Epidermal melanocyte (primary cell): ENCODE data around the gene PRKAR1B.

ENCODE experiments used
- DNase-seq: peaks from one replicate; pipeline ENCODE4 v3.0.0; 2011; ENCODE audit warnings: low spot score; ENCODE audit not compliant: insufficient read length

Gene PRKAR1B

GRCh38 chr7:723541-723940 is 3.5 kb downstream of the PRKAR1B start:
- no peak for DNase-seq

DNA sequence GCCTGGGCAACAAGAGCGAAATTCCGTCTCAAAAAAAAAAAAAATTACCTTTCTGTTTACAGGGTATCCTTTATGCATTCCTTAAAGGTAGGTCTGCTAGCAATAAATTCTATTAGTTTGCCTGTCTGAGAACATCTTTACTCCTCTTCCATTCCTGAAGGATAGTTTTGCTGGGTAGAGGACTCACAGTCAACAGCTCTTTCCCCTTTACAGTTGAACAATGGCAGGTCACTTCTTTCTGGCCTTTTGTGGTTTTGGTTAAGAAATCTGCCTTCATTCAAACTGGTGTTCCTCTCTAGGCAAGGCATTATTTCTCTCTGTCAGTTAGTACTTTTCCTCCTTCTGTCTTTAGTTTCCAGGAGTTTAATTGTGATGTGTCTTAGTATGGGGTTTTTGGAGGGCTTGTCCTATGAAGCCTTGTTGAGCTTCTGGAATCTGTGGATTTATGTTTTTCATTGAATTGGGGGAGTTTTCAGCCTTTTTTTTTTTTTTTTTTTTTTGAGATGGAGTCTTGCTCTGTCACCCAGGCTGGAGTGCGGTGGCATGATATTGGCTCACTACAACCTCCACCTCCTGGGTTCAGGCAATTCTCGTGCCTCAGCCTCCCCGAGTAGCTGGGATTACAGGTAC is 5.3 kb downstream of the PRKAR1B start:
- no peak for DNase-seq

DNA sequence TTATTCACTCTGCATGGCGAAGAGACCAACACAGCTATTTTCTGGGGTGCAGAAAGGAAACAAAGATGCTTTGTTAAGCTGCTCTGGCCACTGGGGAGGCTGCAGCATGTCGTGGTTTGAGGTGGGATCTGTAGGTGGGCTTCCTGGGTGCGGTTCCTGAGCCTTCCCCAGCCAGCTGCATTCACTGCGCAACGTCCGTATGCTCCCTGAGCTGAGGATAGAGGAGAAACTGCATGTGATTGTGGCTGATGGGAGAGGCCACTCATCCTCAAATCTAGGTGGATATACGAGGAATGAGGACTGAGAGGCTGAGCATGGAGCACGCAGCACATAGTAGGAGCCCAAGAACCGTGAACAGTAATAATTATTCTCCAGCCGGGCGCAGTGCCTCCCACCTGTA is 10.4 kb downstream of the PRKAR1B start:
- no peak for DNase-seq

DNA sequence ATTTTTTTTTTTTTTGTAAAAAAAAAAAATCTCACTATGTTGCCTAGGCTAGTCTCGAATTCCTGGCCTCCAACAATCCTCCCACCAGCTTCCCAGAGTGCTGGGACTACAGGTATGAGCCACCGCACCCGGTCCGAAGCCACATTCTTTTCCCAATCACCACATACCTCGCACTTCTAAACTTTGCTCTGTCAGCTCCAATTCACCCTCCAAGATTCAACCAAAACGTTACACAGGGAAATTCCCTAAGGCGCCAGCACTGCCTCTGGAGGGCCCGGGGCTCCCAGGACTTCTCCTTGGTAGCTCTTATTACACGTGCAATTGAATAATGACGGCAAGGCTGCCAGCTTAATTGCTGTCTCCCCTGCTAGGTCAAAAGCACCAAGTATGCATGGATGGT is 10.9 kb downstream of the PRKAR1B start:
- no peak for DNase-seq

- DNase-seq, result no peak
Observed at GRCh38 chr7:714251-714671, 12.8 kb downstream of the PRKAR1B start.

GRCh38 chr7:713488-714230 is 13.4 kb downstream of the PRKAR1B start:
- DNase-seq, result no peak

GRCh38 chr7:713139-713457 is 14.0 kb downstream of the PRKAR1B start:
- no peak for DNase-seq

DNA sequence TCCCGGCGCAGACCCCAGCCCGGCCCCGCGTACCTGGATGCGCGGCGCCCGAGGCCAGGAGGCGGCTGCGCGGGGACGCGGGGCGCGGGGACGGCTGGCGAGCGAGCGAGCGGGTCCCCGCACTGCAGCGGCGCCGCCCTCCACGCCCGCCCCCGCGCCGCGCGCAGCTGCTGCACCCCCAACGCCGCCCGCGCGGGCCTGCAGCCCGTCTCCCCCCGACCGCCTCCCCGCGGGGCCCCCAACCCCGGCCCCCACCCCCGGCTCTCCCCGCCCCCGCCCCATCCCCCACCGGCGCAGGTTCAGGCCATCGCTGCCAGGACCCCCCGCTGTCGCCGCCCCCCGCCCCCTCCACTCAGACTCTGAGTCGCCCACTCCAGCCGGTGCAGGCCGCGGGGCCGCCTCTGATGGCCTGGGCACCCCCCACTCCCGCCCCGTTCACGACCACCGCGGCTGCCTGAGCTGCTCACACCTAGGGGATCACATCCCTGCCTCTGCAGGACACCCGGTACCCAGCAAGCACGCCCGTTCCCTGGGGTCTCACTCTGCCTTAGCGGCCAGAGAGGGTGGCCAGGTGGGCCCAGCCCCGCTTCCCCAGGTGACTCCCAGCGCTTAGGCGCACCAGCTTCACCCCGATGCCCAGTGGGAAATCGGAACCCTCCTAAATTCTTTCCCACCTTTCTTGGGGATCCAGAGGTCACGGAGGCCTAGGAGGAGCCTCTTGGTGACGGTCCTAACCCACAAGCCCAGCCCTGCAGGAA is 14.5 kb downstream of the PRKAR1B start:
- DNase-seq, result no peak

- DNase-seq, result no peak
Observed at GRCh38 chr7:711922-712380, 15.1 kb downstream of the PRKAR1B start.

DNA sequence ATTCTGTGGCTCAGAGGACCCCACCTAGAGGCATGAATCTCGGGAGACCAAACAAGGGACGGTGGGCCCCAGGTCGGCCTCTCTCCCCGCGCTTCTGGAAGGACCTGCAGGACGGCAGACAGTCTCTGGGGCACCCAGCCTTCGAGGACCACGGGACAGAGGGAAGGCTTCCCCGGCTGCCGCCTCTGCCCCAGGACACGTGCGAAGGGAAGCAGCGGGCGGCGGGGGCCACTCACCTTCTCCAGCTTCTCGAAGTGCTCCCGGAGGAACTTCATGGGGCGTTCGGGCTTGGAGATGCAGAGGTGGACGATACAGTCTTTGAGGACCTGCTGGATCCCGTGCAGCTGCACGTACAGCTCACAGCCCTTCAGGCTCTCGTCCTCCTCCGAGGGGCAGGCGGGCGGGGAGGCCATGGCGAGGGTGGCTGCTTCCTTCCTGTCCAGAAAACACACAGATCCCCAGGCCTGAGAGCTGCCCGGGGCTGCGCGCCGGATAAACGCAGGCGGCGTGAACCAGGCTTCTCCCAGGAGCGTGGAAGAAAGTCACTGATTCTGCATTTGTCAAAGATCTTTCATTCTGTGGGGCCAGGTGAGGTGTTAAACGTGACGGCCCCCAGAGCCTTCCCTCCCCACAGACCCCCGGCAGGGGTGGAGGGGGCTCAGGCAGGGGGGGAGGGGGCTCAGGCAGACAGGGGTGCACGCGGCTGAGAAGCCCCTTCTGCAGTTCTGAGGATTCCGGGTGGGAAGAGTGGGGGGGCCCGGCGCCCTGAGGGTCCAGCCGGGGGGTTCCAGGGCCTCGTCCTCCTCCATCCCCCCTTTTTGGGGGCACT is 15.8 kb downstream of the PRKAR1B start:
- DNase-seq, result no peak

- DNase-seq, result no peak
Observed at GRCh38 chr7:710161-710560, 16.9 kb downstream of the PRKAR1B start.

DNA sequence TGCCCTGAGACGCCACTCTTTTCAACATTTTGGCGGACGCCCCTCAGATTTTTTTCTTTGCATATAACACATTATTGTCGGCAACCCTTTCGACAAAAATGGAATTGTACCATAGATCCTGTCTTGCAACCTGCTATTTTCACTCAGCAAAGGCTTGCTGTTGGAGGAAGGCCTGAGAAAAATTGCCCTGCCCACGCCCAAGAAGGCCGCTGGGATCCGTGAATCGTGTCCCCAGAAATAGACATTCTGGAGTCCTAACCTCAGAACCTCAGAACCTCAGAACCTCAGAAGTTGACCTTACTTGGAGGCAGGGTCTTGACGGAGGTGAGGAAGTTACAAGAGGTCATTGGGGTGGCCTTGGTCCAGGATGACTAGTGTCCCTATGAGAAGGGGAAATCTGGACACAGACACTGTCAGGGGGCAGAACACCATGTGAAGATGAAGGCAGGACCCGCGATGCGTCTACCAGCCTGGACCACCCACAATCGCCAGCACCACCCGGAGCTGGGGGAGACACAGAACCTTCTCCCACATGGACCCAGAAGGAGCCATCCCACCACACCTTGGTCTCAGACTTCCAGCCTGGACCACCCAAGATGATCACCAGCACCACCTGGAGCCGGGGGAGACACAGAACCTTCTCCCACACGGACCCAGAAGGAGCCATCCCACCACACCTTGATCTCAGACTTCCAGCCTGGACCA is 19.6 kb downstream of the PRKAR1B start:
- DNase-seq, result no peak

GRCh38 chr7:706721-707120 is 20.4 kb downstream of the PRKAR1B start:
- no peak for DNase-seq

DNA sequence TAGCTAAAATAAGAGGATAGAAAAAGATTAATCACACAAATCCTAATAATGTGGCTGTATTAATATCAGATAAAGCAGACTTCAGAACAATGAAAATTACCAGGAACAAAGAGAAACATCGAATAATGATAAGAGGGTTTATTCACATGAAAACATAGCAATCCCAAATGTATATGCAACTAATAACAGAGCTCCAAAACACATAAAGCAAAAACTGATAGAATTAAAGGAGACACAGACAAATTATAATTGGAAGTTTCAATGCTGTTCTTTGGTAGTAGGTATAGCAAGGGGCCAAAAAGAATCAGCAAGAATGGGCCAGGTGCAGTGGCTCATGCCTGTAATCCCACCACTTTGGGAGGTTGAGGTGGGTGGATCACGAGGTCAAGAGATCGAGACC is 24.0 kb downstream of the PRKAR1B start:
- DNase-seq, result no peak

GRCh38 chr7:701086-701671 is 25.9 kb downstream of the PRKAR1B start:
- no peak for DNase-seq

GRCh38 chr7:699476-700170 is 27.5 kb downstream of the PRKAR1B start:
- DNase-seq, result no peak

- no peak for DNase-seq
Observed at GRCh38 chr7:698515-699475, 28.3 kb downstream of the PRKAR1B start.

- DNase-seq, result no peak
Observed at GRCh38 chr7:696812-697551, 30.1 kb downstream of the PRKAR1B start.
